ENCODE measurements around the gene SSC4D. TPM values are rescaled to one million over a fixed set of nuclear protein-coding genes. Genes with fewer than 3 reads are reported as not detected.
"Not testable (repeated sequence)": the region's sequence is repeated elsewhere in the genome, so short reads cannot be mapped to it uniquely, and the experiment has no call there.

The SSC4D gene
- total RNA-seq (1 to 10 TPM in 2 of 7 donors, under 1 TPM in 5; 0.11 to 1.5 (median 0.43) TPM), polyA plus RNA-seq (1 to 10 TPM in 2 of 3 donors, under 1 TPM in 1; 0.68 to 1.2 (median 1.1) TPM)
- long read RNA-seq, donor 1 = 0 reads
- long read RNA-seq, donor 2, partial matches to known transcripts = 5 of 6 reads
- long read RNA-seq, donor 2, other reads (novel, unspliced or antisense) = 0 of 6 reads

DNA sequence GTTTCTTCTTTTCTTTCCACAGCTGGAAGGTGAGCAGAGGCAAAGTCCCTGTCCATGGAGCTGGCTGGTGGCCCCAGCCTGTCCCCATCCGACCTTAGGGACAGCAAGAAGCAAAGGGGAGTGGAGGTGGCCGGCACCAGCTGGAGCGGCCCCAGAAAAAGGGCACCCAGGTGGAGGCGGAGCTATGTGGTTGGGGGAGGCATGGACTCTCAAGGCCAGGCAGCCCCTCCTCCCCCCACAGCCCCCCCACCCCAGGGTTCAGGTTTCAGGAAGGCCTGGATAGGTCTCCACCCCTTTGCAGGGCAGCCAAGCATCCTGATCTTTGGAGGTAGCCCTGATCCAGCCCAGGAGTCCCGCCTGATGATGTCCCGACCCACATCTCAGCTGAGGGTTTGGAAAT is at the start of gene SSC4D:
Gene SSC4D, minus strand, starts transcription at position 161 of the 400 bp plus-strand sequence. CDS start 5,258 bp downstream, outside the sequence.
- WGBS, 5 donors = 75 to 87% (median 84%) methylated on average over 6 of the region's 6 CpGs
- intact Hi-C loops (cut with DNase I; ENCODE audit: low total_unique reads) = no loop called here
- Histone ChIP-seq H3K36me3 (no peaks in the 10 kb centered on the region), H3K4me3 (no peak within 1 kb of the TSS), H3K4me1 (peaks cover 0 to 3% (median 0%) of the 10 kb centered on the region in 6 donors), H3K27me3 (replicated peaks in 1 of 7) (no peaks in the 10 kb centered on the region), H3K27ac (no peak within 1 kb of the TSS), H3K9me3 (no peaks in the 10 kb centered on the region)
- DNase-seq = no peak
- no peak for TF ChIP-seq POLR2AphosphoS5 (IDR thresholded peaks at IDR 0.05)
- TF ChIP-seq CTCF (IDR thresholded peaks at IDR 0.05 in 8 of 11, conservative IDR thresholded peaks at IDR 0.05 in 3 of 11) = no peak
- TF ChIP-seq POLR2A (IDR thresholded peaks at IDR 0.05) = no peak

GRCh38 chr7:76458504-76458903 is 49.0 kb upstream of the SSC4D start:
- H3K27ac ChIP-seq; H3K9me3 ChIP-seq; H3K36me3 ChIP-seq; intact Hi-C loops (cut with DNase I; ENCODE audit: low total_unique reads); DNase-seq; H3K4me3 ChIP-seq; H3K27me3 ChIP-seq (replicated peaks in 1 of 7); H3K4me1 ChIP-seq: not testable (repeated sequence)
- 52 to 71% (median 57%) methylated on average over 1 to 2 of the region's 4 CpGs for WGBS, 5 donors

- H3K36me3 ChIP-seq; H3K27ac ChIP-seq; H3K4me3 ChIP-seq; H3K9me3 ChIP-seq; H3K27me3 ChIP-seq (replicated peaks in 1 of 7); intact Hi-C loops (cut with DNase I; ENCODE audit: low total_unique reads); H3K4me1 ChIP-seq; DNase-seq: not testable (repeated sequence)
- WGBS, 5 donors = 40% methylated on average over 1 of the region's 4 CpGs; no CpG with 5 or more reads in 4 of the 5 donors
Measured at GRCh38 chr7:76457017-76457416, 47.5 kb upstream of the SSC4D start.

DNA sequence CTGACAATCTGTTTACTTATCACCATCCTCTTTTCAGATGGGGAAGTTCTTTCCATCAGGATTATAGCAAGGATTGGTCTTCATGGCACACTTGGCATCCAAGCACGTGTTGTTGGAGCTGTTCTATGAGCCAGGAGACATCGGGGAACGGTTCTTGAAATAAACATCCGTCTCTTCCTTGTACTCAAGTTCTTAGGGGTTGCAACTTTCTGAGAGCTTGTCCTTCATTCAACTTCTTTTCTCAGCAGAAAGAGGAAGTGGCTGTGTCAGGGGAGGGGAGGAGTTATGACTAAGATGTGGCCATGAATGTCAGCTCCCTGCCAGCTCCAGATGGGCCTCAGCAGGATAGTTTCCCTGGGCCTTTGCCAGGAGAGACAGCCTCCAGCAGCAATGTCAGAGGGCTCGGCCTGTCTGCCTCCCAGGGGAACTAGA is 36.1 kb upstream of the SSC4D start:
- intact Hi-C loops (cut with DNase I; ENCODE audit: low total_unique reads); H3K9me3 ChIP-seq; DNase-seq; H3K27me3 ChIP-seq (replicated peaks in 1 of 7); H3K36me3 ChIP-seq: not testable (repeated sequence)
- WGBS, 5 donors = 0 to 1% (median 0%) methylated on average over 4 of the region's 5 CpGs
- H3K27ac ChIP-seq = peak overlapping the region in 7 of 8 donors; percentile 51 to 86 (median 78)
- peak overlapping the region in 1 of 8 donors; percentile 28 for H3K4me3 ChIP-seq
- peaks cover 0 to 12% (median 4%) of the 10 kb centered on the region in 6 donors for H3K4me1 ChIP-seq

GRCh38 chr7:76443846-76444245 is 34.3 kb upstream of the SSC4D start:
- H3K27me3 ChIP-seq (replicated peaks in 1 of 7); H3K4me3 ChIP-seq; H3K36me3 ChIP-seq; H3K9me3 ChIP-seq; intact Hi-C loops (cut with DNase I; ENCODE audit: low total_unique reads); DNase-seq: not testable (repeated sequence)
- H3K4me1 ChIP-seq = peaks cover 0 to 12% (median 4%) of the 10 kb centered on the region in 6 donors
- H3K27ac ChIP-seq = peak overlapping the region in 1 of 8 donors; percentile 86
- 56 to 68% (median 62%) methylated on average over 3 to 10 of the region's 12 CpGs for WGBS, 5 donors

DNA sequence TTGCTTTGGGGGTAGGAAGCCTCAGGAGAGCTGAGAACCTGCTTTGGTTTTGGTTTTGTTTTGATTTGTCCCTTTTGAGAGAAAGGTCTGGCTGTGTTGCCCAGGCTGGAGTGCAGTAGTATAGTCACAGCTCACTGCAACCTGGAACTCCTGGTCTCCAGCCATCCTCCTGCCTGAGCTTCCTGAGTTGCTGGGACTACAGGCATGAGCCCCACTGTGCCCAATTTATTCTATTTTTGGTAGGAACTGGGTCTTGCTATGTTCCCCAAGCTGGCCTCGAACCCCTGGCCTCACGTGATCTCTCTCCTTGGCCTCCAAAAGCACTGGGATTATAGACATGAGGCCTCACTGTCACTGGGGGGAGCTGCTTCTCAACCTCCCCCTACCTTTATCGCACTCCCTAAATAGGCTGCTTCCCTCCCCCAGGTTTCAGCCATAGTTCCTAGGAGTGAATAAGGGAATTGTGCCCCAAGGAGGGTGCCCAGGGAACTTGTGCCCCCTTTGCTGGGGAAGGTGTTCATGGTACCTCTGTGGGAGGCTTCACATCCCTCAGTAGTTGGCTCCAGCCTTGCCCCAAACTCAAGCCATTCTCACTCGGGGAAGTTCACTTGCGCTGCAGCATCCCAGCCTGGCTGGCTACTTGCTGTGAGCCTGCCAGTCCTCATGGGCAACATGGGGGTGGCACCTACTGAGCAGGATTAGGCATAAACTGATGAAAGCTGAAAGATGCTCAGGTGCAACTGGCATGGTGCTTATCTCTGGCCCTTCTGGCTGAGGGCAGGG is 33.4 kb upstream of the SSC4D start:
- H3K4me1 ChIP-seq = peaks cover 0 to 12% (median 4%) of the 10 kb centered on the region in 6 donors
- H3K27me3 ChIP-seq (replicated peaks in 1 of 7); H3K27ac ChIP-seq; intact Hi-C loops (cut with DNase I; ENCODE audit: low total_unique reads); DNase-seq; H3K36me3 ChIP-seq; H3K4me3 ChIP-seq; H3K9me3 ChIP-seq: not testable (repeated sequence)
- WGBS, 5 donors = 81 to 100% (median 94%) methylated on average over 2 to 5 of the region's 5 CpGs

Data from spleen (tissue), 13 donors.